ENCODE data around the gene USP49.

Gene USP49

DNA sequence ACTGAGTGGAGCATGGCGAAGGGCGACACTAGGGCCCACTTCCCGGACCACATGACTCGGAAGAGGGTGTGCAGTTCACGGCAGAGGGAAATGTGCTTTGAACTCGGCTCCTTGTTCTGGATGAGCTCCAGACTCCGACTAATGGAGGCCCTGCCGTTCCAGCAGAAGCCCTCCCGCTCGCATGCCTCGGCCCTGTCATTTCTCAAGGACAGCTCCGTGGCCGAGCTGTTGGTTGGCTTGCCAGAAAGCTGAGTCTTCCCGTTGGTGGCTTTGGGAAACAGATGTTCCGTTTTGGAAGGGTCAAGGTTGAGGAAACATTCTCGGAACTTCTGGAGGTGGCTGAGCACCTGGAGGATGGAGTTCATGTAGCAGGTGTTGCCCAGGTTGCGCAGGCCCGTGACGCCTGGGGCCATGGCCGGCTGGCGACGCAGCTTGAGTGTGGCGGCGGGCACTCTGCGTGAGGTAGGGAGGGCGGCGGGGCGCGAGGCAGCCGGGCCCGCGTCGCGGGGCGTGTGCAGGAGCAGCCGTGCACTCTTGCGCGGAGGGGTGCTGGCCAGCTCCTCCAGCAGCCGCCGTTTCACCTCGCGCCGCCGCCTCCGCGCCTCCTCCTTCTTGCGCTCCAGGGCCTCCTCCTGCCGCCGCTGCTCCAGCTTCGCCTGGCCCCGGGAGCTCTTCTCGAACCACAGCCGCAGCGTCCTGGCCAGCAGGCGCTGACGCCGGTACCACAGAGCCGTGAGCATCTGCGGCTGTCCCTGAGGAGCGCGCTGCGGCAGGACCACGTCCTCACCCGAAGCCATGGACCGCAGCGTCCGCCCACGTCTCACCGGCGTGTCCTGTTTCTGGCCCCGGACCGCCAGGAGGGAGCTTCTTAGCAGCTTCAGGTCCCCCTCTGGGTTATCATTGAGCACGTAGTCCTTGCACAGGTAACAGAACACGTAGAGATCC lies 89.1 kb downstream of the USP49 start:
- DNase-seq = no peak

- DNase-seq = no peak
Measured at GRCh38 chr6:41801380-41801779, 93.8 kb downstream of the USP49 start.

DNA sequence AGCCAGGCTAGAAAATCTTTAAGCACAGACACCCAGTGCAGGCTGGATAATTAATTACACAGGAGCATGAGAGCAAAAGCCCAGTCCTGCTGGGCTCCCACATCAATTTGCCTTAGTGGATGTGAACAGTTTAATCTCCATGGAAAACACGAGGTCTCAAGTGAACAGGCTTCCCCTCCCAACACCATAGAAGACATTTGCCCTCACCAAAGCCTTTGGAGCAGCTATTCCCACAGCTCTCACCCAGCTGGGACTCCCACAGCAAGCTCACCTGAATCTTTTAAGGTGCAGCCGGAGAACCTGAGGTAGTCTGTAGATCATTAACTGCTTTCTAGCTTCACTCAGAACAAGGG lies 95.6 kb downstream of the USP49 start:
- no peak for DNase-seq

- DNase-seq = no peak
Measured at GRCh38 chr6:41798901-41799558, 96.1 kb downstream of the USP49 start.

DNA sequence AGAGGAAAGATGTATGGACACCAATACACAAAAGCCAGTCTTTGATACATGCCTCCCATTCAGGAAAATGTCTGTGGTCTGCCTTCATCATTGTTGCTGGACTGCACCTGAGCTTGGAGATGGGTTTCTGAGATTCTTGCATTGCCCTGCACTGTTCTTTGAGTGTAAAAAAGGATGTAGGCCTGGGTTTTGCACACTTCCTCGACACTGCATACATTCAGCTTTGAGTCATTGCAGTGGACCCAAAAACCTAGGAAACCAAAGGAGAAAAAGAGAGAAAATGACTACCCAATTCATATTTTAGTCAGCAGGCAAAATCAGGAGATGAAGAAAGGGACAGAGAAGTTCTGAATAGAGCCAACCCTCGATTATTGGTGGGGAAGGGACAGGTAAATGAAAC lies 98.7 kb downstream of the USP49 start:
- DNase-seq = no peak

DNA sequence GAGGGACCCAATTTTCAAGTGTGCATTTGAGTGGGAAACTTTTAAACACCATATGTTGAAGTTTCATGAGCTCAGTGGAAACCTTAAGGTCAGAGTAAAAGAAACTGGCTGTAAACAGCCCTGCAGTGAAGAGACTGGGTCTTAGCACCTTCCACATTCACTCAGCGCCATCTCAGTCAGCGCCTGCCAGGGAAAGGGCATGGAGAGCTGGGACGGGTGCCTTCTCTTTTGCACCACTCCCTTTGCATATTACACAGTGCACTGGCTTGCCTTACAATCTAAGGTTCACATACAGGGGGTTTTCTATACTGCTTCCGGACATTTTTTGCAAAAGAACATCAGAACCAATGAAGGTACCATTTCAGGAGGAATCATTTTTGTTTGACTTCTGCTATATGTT lies 103.2 kb downstream of the USP49 start:
- DNase-seq = no peak

DNA sequence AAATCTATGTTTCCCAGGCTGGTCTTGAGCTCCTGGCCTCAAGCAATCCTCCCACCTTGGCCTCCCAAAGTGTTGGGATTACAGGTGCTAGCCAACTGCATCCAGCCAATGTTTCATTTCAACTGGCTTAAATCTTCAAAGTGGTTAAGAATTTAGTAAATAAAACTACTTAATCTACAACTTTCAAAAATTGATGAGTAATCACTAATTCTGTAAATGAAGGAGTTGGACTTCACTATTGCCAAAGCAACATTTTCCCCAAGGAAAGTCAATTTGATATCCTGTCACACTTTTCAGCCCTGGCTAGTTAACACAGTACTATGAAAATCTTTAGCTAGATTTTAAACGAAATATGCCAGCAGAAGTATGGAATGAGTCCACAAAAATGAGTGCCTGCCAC lies 103.9 kb downstream of the USP49 start:
- no peak for DNase-seq

DNA sequence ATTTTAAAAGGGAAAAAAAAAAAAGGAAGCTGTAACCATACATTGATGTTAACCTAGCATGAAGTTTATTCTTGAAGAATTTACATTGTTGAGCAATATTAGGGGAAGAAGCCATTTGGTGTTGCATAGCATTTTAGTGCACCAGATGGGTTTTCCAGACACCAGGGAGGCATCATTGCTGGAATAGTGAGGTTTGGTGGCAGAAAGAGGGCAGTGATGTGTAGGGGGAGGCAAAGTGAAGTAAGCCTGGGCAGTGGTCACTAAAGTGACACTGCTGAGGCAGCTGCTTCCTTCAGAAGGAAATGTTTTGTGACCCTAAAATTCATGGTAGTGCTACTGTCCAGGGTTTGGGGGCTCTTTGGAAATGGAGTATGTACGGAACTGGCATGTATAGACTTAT lies 105.1 kb downstream of the USP49 start:
- DNase-seq = peak; percentile 52

DNA sequence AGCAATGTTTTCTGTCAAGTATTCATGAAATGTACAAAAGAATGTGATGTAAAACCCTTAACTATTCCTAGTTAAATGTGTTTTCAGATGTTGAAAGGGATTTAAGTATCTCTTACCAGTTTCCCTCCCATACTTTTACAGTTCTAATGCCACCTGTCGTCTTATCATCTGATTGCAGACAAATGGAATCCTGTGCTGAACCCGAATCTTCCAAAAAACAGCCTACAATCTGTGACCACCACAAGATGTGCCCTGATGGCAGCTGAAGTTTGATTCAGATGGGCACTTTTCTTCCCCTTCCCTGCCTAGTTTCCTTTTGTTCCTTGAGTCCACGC lies 105.8 kb downstream of the USP49 start:
- DNase-seq = no peak

GRCh38 chr6:41787219-41787917 lies 107.8 kb downstream of the USP49 start, which contains the start of gene TOMM6:
TSS of gene TOMM6 (plus strand) at chr6:41787694. CDS start at chr6:41787698, 4 bp downstream.
- peak; percentile 97 for DNase-seq

DNA sequence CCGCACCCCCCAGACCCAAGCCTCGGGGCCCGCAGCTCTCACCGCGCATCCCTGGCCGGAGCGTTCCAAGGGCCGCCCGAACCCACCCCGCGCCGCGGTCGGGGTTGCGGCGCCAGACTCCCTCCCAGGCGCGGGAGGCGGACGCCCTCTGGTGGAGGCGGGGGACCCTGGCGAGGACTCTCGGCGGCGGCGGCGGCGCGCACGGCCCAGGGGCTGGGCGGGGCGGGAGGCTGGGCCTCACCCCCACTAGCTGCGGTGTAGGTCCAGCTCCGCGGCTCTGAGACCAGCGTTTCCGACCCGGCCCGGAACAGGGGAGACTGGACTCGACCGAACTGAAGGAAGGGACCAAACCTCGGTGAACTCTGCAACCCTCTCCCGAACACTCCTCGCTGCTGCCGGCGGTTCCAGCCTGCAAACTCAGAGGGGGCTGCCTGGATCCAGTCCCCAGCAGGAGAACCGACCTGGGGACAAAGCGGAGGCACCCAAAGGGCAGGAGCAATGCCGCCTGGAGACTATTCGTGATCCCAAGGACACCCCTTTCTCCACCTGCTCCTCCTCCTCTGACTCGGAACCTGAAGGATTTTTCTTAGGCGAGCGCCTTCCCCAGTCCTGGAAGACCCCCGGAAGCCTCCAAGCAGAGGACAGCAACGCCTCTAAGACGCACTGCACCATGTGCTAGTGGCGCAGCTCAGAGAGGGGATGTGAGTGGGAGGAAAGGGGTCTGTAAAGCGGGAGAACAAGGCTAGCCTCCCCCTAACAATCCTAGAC lies 108.5 kb downstream of the USP49 start:
- peak; percentile 93 for DNase-seq

- no peak for DNase-seq
Measured at GRCh38 chr6:41785689-41786450, 109.3 kb downstream of the USP49 start.

- DNase-seq = no peak
Measured at GRCh38 chr6:41785254-41785653, 109.9 kb downstream of the USP49 start.

DNA sequence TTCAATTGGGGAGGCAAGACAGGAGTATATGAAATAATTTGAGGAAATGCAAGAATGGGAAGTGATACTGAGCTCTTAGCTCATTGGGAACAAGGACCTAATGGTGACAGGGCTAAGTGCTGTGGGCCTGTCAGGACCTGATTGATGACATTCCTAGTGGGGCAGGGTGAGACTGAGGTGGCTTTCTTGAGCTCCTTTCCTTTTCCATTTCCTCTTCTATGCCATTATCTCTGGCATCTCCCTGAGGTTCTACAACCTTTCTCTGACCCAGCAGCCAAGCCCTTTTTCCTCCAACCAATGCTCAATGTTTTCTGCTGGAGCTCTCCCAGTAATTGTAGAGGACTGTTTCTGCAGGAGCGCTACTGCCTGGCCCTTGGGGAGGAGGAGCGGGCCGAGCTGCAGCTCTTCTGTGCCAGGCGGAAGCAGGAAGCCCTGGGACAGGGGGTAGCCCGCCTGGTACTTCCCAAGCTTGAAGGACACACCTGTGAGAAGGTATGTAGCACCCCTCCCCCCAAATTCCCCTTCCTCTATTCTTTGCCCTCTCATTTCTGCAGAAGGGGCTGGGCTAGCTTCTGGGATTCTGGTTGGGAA lies 110.5 kb downstream of the USP49 start:
- DNase-seq = peak; percentile 80

GRCh38 chr6:41783106-41783780 lies 111.9 kb downstream of the USP49 start:
- DNase-seq = no peak

GRCh38 chr6:41781366-41781730 lies 113.8 kb downstream of the USP49 start:
- DNase-seq = no peak

DNA sequence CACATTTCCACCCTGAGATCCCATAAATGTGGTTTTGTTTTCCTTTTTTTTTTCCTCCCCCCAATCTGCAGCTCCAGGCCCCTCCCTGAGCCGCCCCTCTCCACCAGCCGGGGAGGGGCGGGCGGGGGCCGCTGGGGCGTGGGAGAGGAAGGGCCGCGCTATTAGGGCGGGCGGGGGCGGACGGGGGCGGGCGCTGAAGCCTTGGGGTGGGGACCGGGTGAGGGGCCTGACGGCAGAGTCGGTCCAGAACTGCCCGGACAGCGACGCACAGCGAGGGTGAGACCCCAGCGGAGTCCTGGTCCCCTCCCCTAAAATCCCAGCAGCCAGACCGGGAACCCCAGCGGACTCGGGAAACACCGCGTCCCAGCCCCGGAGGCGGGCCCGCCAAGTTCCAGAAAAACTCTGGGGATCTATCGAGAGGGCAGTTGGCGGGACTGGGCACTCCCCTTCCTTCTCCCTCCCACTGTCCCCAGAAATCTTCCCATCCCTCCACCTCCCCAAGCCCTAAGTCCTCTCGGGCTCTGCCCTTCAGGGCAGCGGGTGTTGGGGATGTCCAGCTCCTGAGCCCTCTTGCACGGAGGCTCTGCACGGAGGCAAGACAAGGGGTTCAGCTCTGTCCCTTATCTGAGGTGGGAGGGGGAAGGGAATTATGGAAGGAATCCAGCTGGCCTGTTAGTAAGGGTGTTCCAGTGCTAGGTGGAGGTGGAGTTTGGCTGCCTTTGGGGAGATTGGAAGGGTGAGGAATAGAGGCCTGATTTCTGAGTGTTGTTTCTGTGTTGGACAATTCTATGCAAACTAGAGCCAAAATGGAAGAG lies 114.4 kb downstream of the USP49 start, which contains the start of gene PRICKLE4:
Gene PRICKLE4, plus strand, starts transcription at position 232 of the 815 bp plus-strand sequence. CDS start 2,692 bp downstream, outside the sequence.
- DNase-seq = peak; percentile 15

- DNase-seq = peak; percentile 99
Measured at GRCh38 chr6:41779788-41780550, 115.2 kb downstream of the USP49 start, which contains the start of gene FRS3. TSS of gene FRS3 (minus strand) at chr6:41779900. CDS start at chr6:41776987, 2,913 bp downstream.

GRCh38 chr6:41779336-41779735 lies 115.8 kb downstream of the USP49 start:
- DNase-seq = no peak

All from suppressor macrophage treated with lipopolysaccharide for 4 hours (primary cell).